HAP-1 (cell line): ENCODE data around the gene TNFSF18.
"Not testable (repeated sequence)": the region's sequence is repeated elsewhere in the genome, so short reads cannot be mapped to it uniquely, and the experiment has no call there.

Experiments
- DNase-seq, 2 experiments: peaks; one replicate each; pipeline ENCODE4 v3.0.0-alpha.2; 2016 to 2020; ENCODE audit warnings: low spot score in 2 of 2
- H3K27me3 ChIP-seq: fragments of 250-450 bp; sonication (Bioruptor Pico); 2 replicates; pipeline ENCODE4 v1.5.1; 2020; ENCODE audit warnings: low read depth, mild to moderate bottlenecking, moderate library complexity
- H3K36me3 ChIP-seq: fragments of 250-450 bp; sonication (Bioruptor Pico); replicated peaks from 2 replicates; pipeline ENCODE4 v1.5.1; 2020; ENCODE audit warnings: mild to moderate bottlenecking
- H3K4me1 ChIP-seq: fragments of 250-450 bp; sonication (Bioruptor Pico); 2 replicates; pipeline ENCODE4 v1.5.1; 2020; ENCODE audit warnings: mild to moderate bottlenecking
- H3K4me3 ChIP-seq: fragments of 250-450 bp; sonication (Bioruptor Pico); 2 replicates; pipeline ENCODE4 v1.5.1; 2020; ENCODE audit warnings: mild to moderate bottlenecking, moderate library complexity
- H3K9me3 ChIP-seq: fragments of 250-450 bp; sonication (Bioruptor Pico); 2 replicates; pipeline ENCODE4 v1.5.1; 2020; ENCODE audit warnings: mild to moderate bottlenecking, moderate library complexity
- in situ Hi-C: fragments of 300-500 bp; cut with MboI; formaldehyde crosslinking; loops from 3 replicates; pipeline ENCODE4 v1.14.3; 2020; ENCODE audit warnings: low sequenced_read_pairs, inconsistent platforms, mixed read lengths

The TNFSF18 gene, protein sequence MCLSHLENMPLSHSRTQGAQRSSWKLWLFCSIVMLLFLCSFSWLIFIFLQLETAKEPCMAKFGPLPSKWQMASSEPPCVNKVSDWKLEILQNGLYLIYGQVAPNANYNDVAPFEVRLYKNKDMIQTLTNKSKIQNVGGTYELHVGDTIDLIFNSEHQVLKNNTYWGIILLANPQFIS

DNA sequence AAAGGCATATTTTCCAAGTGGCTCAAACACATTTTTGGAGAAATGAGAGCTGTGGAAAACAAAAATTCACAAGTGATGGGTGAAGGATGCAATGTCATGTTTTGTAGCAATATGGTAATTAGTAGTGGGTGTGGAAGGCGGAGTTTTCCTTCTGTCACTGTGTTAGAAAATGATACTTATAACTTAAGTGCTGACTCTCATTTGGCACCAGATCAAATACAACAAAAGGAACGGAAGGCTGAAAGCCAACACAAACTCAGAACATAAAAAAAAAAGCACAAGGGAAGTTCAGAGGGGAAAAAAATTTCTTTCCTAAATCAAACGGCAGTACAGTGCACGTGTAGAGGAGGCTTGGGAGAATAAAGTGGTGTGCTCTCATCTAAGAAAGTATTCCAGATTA is at the start of gene TNFSF18:
Gene TNFSF18, minus strand, starts transcription at position 77 of the 400 bp plus-strand sequence. Its CDS starts 45 bp downstream, at position 32.
- no peak within 1 kb of the TSS for H3K4me3 ChIP-seq
- H3K4me1 ChIP-seq: no peaks in the 10 kb centered on the region
- DNase-seq: no peak
- H3K9me3 ChIP-seq: no peaks in the 10 kb centered on the region
- H3K27me3 ChIP-seq: no peaks in the 10 kb centered on the region
- H3K36me3 ChIP-seq: no peaks in the 10 kb centered on the region
- in situ Hi-C loops: no loop called here

DNA sequence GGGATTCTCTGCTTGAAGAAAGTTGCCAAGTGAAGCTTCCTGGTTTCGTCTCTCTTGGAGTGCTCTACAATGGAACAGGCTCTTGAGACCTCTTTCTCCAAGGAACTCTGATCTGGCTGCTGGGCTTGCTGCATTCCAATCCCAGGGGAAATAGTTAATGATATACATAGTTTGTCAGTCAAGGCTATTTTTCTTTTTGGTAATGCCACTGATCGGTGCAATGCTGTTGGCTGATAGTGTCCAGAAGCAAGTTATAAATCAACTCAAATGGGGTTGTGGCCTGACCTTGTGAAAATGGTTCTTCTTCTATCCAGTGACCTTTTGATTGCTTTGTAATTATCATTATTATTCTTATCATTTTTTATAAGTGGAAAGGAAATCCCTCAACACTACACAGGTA is 48.4 kb upstream of the TNFSF18 start:
- no peaks in the 10 kb centered on the region for H3K4me1 ChIP-seq
- H3K9me3 ChIP-seq: no peaks in the 10 kb centered on the region
- in situ Hi-C loops: no loop called here
- H3K4me3 ChIP-seq: no peak overlapping the region
- no peak for DNase-seq
- no peaks in the 10 kb centered on the region for H3K36me3 ChIP-seq
- H3K27me3 ChIP-seq: peaks cover 6% of the 10 kb centered on the region; the same call in 1 of the 2 replicates

DNA sequence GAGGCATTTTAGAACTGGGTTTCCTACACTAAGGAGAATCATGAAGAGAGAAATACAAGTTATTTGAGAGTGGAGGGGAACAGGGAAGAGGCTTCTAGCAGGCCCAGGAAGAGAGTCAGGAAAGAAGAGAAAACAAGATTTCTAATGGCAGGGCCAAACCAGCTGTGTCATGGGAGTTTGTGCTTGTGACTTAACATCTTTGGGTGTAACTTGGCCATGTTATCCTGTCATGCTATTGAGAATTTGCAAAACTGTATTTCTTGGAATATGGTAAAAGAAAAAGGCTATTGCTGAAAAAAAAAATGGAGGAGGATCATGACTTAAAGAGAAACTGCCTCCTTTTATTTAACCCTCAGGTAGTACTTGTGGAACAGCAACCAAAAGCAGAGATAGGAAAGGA is 47.4 kb upstream of the TNFSF18 start:
- in situ Hi-C loops: no loop called here
- Histone ChIP-seq H3K4me1 (no peaks in the 10 kb centered on the region), H3K9me3 (no peaks in the 10 kb centered on the region), H3K4me3 (no peak overlapping the region), H3K36me3 (no peaks in the 10 kb centered on the region), H3K27me3 (peaks cover 9% of the 10 kb centered on the region; the same call in 1 of the 2 replicates)
- no peak for DNase-seq

DNA sequence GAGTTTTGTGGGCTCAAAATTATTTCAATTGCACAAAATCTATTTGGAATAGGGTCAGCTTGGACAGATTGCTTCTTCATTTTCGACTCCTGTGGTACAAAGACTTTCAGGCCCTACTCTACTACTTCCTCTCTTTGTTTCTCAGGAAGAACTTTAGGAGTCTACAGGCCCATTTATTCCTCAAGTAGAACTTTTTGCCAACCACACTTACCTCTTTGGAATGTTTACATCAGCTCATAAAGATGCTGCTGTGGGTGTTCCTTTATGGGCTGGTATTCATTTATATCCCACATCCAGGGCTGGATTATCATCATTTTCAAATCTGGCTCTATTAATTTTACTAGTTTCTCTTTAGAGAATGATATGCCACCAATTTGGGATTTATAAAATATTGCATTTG is 46.3 kb upstream of the TNFSF18 start:
- H3K36me3 ChIP-seq: no peaks in the 10 kb centered on the region
- H3K27me3 ChIP-seq: peaks cover 9% of the 10 kb centered on the region; the same call in 1 of the 2 replicates
- no peak overlapping the region for H3K4me3 ChIP-seq
- no peaks in the 10 kb centered on the region for H3K9me3 ChIP-seq
- DNase-seq: no peak
- in situ Hi-C loops: no loop called here
- no peaks in the 10 kb centered on the region for H3K4me1 ChIP-seq

DNA sequence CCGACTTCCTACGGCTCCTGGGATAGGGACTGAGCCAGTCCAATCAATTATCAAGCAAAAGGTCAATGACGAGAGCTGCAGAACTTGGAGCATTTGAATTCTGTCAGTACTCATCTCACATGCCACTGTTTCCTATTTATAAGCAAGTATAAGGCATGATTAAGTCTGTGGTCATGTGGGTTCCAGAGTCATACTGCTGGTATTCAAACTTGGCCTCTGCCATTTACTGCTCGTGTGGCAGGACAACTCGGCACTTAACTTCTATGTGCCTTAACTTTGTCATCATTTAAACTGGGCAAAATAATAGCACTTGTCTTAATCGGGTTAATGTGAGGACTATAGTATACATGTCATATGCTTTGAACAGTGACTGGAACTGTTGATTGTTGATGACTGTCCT is 44.9 kb upstream of the TNFSF18 start:
- in situ Hi-C loops: no loop called here
- no peak for DNase-seq
- Histone ChIP-seq H3K4me3 (no peak overlapping the region), H3K9me3 (no peaks in the 10 kb centered on the region), H3K4me1 (no peaks in the 10 kb centered on the region), H3K27me3 (peaks cover 9% of the 10 kb centered on the region; the same call in 1 of the 2 replicates), H3K36me3 (no peaks in the 10 kb centered on the region)

DNA sequence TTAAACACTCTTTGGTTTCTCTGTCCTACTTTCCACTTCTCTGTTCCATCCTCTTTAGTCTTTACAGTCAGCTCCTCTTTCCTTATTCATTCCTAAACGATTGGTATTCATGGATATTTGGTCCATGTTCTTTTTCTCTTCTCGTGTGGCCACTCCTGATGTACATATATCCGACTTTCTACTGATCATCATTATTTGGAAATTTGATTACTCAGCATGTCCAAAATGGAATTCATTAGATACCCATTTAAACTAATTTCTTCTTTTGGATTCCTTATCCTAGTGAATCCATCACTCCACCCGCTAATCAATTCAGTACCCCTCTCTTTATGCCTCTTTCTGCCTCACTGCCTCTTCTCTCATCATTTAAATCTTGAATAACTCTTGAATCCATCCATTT is 43.8 kb upstream of the TNFSF18 start:
- Histone ChIP-seq H3K4me1 (no peaks in the 10 kb centered on the region), H3K4me3 (no peak overlapping the region), H3K36me3 (no peaks in the 10 kb centered on the region), H3K9me3 (no peaks in the 10 kb centered on the region), H3K27me3 (peaks cover 9% of the 10 kb centered on the region; the same call in 1 of the 2 replicates)
- DNase-seq: no peak
- in situ Hi-C loops: no loop called here

DNA sequence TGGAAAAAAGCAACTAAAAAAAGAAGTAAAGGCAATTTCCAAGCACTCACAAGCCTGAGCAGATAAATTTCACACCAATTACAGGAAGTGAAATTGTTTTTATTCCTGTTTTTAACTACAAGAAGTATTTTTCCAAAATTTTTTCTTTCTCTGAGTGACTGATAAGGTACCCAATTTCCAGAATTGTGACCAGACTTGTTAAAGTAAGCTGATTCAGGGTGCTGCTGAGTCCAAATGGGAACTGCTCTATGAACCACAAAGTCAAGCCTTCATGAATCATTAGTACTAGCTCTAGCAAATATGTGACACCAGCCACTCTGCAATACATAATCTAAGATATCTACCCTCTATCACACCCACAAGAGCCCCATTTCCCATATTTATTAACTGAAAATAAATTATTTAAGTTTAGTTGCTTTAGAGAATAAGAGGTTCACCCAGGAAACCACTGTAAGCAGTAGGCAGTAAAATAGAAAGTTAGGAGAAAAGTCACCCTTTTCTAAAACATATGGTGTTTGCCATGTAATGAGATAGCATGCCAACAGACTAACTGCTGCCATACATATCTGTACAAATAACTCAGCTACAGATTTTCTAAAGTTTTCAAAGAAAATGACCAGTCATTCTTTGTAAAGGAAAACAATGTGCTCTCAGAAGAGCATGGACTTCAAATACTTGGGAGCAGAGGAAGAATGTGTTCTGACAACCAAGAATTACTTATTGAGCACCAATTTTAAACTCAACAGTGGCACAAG is 43.1 kb upstream of the TNFSF18 start:
- Histone ChIP-seq H3K4me1 (no peaks in the 10 kb centered on the region), H3K9me3 (no peaks in the 10 kb centered on the region), H3K27me3 (peaks cover 9% of the 10 kb centered on the region; the same call in 1 of the 2 replicates), H3K4me3 (no peak overlapping the region), H3K36me3 (no peaks in the 10 kb centered on the region)
- in situ Hi-C loops: no loop called here
- no peak for DNase-seq

DNA sequence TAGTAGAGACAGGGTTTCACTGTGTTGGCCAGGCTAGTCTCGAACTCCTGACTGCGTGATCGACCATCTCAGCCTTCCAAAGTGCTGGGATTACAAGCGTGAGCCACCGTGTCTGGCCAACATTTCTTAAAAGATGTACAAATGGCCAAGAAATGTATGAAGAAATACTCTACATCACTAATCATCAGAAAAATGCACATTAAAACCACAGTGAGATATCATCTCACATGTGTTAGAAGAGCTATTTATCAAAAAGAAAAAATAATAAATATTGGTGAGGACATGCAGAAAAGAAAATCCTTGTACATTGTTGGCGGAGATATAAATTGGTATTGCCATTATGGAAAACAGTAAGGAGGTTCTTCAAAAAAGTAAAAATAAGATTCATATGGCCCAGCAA is 33.6 kb upstream of the TNFSF18 start:
- DNase-seq: no peak
- Histone ChIP-seq H3K4me3 (no peak overlapping the region), H3K9me3 (no peaks in the 10 kb centered on the region), H3K36me3 (no peaks in the 10 kb centered on the region; the same call in 1 of the 2 replicates), H3K4me1 (no peaks in the 10 kb centered on the region), H3K27me3 (no peaks in the 10 kb centered on the region)
- in situ Hi-C loops: no loop called here

DNA sequence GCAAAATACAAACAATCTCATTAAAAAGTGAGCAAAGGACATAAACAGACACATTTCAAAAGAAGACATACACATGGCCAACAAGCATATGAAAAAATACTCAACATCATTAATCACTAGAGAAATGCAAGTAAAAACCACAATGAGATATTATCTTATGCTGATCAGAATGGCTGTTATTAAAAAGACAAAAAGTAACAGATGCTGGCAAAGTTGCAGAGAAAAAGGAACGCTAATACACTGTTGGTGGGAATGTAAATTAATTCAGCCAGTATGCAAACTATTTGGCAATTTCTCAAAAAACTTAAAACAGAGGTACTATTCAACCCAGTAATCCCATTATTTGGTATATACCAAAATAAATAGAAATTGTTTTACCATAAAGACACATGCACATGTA is 32.2 kb upstream of the TNFSF18 start:
- in situ Hi-C loops: no loop called here
- H3K36me3 ChIP-seq: no peaks in the 10 kb centered on the region; the same call in 1 of the 2 replicates
- no peak overlapping the region for H3K4me3 ChIP-seq
- no peak for DNase-seq
- no peaks in the 10 kb centered on the region for H3K27me3 ChIP-seq
- H3K9me3 ChIP-seq: no peaks in the 10 kb centered on the region
- no peaks in the 10 kb centered on the region for H3K4me1 ChIP-seq

DNA sequence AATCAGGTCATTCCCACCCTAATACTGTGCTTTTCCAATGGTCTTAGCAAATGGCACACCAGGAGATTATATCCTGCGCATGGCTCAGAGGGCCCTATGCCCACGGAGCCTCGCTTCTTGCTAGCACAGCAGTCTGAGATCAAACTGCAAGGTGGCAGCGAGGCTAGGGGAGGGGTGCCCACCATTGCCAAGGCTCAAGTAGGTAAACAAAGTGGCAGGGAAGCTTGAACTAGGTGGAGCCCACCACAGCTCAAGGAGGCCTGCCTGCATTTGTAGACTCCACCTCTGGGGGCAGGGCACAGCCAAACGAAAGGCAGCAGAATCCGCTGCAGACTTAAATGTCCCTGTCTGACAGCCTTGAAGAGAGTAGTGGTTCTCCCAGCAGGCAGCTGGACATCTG is 23.5 kb upstream of the TNFSF18 start:
- H3K36me3 ChIP-seq, H3K27me3 ChIP-seq, H3K4me1 ChIP-seq, DNase-seq, H3K9me3 ChIP-seq, in situ Hi-C loops, H3K4me3 ChIP-seq: not testable (repeated sequence)

DNA sequence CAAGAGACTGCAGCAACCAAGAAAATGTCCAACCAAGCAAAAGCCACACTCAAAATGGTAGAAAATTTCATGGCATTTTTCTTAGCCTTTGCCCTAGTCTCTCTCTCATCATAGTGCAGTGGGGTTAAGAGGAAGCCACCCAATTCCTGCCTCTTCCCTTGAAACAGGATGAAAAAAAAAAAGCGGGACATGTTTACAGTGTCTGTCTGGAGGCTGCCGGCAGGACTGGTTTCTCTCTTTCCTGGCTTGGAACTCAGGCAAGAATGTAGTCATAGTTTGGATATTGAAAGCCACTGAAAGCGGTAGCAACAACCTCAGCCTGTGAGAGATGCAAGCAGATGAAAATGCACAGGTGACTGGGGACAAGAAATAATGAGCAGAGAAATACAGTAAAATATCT is 13.3 kb upstream of the TNFSF18 start:
- Histone ChIP-seq H3K27me3 (no peaks in the 10 kb centered on the region), H3K4me3 (no peak overlapping the region), H3K36me3 (no peaks in the 10 kb centered on the region), H3K9me3 (no peaks in the 10 kb centered on the region), H3K4me1 (no peaks in the 10 kb centered on the region)
- no peak for DNase-seq
- in situ Hi-C loops: no loop called here

DNA sequence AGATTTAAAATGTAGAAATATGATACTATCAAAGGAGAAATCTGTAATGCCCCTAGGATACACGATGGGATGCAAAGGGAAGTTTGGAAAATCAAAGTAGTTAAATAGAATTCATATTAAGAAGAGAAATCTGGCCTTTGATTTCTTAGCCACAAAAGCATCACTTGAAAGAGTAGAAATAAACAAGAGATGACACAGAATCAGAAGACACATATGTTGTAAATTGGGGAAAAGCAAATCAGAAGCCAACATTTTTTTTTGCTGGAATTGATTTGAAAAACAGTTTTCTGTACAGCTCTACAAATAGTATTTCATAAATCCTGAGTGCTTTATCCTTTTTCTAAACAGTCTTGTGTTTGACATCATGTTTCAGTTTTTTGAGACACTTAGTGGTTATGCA is 12.4 kb upstream of the TNFSF18 start:
- H3K9me3 ChIP-seq: no peaks in the 10 kb centered on the region
- H3K36me3 ChIP-seq: no peaks in the 10 kb centered on the region
- H3K27me3 ChIP-seq: no peaks in the 10 kb centered on the region
- DNase-seq: no peak
- H3K4me3 ChIP-seq: no peak overlapping the region
- H3K4me1 ChIP-seq: no peaks in the 10 kb centered on the region
- in situ Hi-C loops: no loop called here

DNA sequence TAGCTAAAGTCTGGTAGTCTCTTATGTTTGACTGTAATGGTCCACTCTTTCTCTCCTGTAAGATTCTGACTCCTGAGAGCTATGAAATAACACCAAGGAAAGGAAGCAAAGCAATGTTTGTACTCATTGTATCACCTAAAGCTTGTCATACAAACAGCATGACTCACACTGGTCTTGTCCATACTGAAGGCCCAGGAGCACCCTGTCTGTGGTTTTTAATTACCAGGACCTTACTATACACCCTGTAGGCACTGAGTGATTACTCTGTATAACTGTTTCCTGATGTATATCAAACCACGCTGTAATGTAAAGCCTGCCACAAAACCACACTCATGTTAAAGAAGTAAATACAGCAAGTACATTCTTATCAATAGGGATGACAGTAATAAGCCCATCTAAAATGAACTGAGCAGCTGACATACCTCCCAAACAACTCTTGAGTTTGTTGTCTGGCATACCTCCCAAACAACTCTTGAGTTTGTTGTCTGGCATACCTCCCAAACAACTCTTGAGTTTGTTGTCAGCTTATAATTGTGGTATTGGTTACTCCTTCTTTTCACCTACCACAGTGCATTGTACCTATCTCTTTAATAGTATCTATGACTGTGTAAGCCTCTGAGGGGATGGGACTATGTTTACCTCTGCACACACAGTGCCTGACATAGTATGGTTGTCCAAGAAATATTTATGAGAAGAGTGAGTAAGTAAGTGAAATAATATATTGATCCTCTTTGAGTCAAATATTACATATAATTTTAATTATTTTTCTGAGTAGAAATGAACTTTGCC is 11.6 kb upstream of the TNFSF18 start:
- no peaks in the 10 kb centered on the region for H3K36me3 ChIP-seq
- DNase-seq: no peak
- H3K27me3 ChIP-seq: no peaks in the 10 kb centered on the region
- H3K9me3 ChIP-seq: no peaks in the 10 kb centered on the region
- H3K4me1 ChIP-seq: no peaks in the 10 kb centered on the region
- in situ Hi-C loops: no loop called here
- H3K4me3 ChIP-seq: no peak overlapping the region

DNA sequence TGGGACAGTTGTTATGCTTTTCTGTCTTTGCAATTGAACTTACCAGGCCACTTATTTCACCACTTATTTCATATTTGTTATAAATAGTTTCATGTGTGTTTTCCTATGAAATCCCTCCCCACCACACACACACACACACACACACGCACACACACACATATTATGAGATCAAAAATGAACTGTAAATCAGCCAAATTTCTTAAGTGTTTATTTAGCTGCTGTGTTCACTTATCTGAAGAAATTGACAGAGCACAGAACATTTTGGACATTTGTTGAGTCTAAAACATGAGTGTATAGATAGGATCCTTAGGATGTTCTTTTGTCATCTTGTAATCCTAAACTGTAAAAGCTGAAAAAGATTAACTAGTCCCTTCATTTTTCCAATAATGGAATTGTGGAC is 7.8 kb upstream of the TNFSF18 start:
- Histone ChIP-seq H3K36me3 (no peaks in the 10 kb centered on the region), H3K4me3 (no peak overlapping the region), H3K4me1 (no peaks in the 10 kb centered on the region), H3K9me3 (no peaks in the 10 kb centered on the region), H3K27me3 (no peaks in the 10 kb centered on the region)
- DNase-seq: no peak
- in situ Hi-C loops: no loop called here
